Activated CD4-positive, alpha-beta T cell treated with anti-CD3 and anti-CD28 coated beads, Interleukin-2, amount 50 U/mL, for 1 hour (primary cell): ENCODE data around the gene SLC1A7.

Experiments used
- DNase-seq: peaks from one replicate; pipeline ENCODE4 v3.0.0-alpha.2; 2020

Gene SLC1A7

GRCh38 chr1:53133261-53134041 is 9.0 kb downstream of the SLC1A7 start:
- DNase-seq, result no peak

- DNase-seq, result no peak
Measured at GRCh38 chr1:53132176-53132575, 10.3 kb downstream of the SLC1A7 start.

- DNase-seq, result no peak
Measured at GRCh38 chr1:53131590-53131938, 10.9 kb downstream of the SLC1A7 start.

- DNase-seq, result no peak
Measured at GRCh38 chr1:53130878-53131589, 11.4 kb downstream of the SLC1A7 start.

- no peak for DNase-seq
Measured at GRCh38 chr1:53130598-53130877, 11.9 kb downstream of the SLC1A7 start.

GRCh38 chr1:53129891-53130597 is 12.4 kb downstream of the SLC1A7 start:
- no peak for DNase-seq

GRCh38 chr1:53128401-53128800 is 14.0 kb downstream of the SLC1A7 start:
- no peak for DNase-seq

- no peak for DNase-seq
Measured at GRCh38 chr1:53127546-53127945, 14.9 kb downstream of the SLC1A7 start.

GRCh38 chr1:53126495-53126894 is 15.9 kb downstream of the SLC1A7 start:
- no peak for DNase-seq

- DNase-seq, result no peak
Measured at GRCh38 chr1:53125623-53126360, 16.6 kb downstream of the SLC1A7 start.

GRCh38 chr1:53125122-53125521 is 17.3 kb downstream of the SLC1A7 start:
- DNase-seq, result no peak

- no peak for DNase-seq
Measured at GRCh38 chr1:53123453-53124140, 18.8 kb downstream of the SLC1A7 start.

- no peak for DNase-seq
Measured at GRCh38 chr1:53122961-53123413, 19.5 kb downstream of the SLC1A7 start.

- no peak for DNase-seq
Measured at GRCh38 chr1:53122201-53122885, 20.1 kb downstream of the SLC1A7 start.

- DNase-seq, result no peak
Measured at GRCh38 chr1:53121319-53122172, 20.9 kb downstream of the SLC1A7 start.

GRCh38 chr1:53120659-53121058 is 21.8 kb downstream of the SLC1A7 start:
- no peak for DNase-seq

GRCh38 chr1:53117836-53118235 is 24.6 kb downstream of the SLC1A7 start:
- DNase-seq, result no peak

- no peak for DNase-seq
Measured at GRCh38 chr1:53116933-53117600, 25.4 kb downstream of the SLC1A7 start.

- no peak for DNase-seq
Measured at GRCh38 chr1:53116307-53116810, 26.1 kb downstream of the SLC1A7 start.
